SH-SY5Y (cell line): ENCODE measurements around the gene ASTL.

Source experiments
- GATA2 ChIP-seq: IDR thresholded peaks from 2 replicates; pipeline ENCODE4 v1.6.1; 2011; ENCODE audit warnings: mild to moderate bottlenecking, low read depth, low read length
- GATA3 ChIP-seq: IDR thresholded peaks from 2 replicates; pipeline ENCODE4 v1.6.1; 2011; ENCODE audit warnings: low read depth, mild to moderate bottlenecking, low read length, moderate library complexity

The ASTL gene

DNA sequence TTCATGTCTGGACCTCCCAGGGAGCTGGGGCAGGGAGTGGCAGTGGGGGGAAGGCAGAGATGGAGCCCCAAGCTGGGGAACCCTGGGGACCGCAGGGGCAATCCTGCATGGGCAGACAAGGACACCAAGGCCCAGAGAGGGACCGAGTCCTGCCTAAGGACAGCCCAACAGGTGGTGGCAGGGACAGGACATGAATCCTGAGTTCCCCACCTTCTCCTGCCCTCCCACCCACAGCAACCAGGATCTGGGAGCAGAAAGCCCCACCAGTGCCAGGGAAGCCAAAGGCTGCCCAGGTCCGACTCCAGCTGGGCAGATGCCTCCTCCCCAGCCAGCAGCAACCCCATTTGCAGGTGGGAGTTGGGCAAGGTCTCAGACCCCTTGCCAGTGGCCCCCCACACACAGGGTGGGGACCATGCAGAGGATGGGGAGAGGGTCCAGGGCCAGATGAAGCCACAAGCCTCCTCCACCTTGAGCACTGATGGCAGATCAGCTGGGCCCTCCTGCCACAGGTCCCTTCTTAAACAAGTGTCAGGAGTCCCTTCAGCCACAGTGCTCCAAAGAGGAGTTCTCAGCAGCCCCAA lies 28.3 kb downstream of the ASTL start:
- TF ChIP-seq GATA2 = no peak
- no peak for TF ChIP-seq GATA3

DNA sequence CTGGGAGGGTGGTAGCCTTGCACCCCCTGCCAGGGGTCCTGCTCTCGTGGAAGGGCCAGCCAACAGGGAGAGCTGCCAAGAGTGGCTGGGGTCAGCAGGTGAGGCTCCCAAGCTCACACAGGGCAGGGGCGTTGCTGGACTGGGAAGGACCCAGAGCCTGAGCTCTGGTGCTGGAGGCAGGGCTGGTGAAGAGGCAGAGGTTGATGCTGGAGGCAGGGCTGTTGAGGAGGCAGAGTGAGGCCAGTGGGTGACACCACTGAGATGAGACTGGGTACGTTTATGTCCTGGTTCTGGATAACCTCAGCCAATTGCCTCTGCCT lies 29.0 kb downstream of the ASTL start:
- no peak for TF ChIP-seq GATA2
- no peak for TF ChIP-seq GATA3

- TF ChIP-seq GATA2 (no peak), GATA3 (no peak)
Measured at GRCh38 chr2:96108541-96109360, 29.6 kb downstream of the ASTL start.

DNA sequence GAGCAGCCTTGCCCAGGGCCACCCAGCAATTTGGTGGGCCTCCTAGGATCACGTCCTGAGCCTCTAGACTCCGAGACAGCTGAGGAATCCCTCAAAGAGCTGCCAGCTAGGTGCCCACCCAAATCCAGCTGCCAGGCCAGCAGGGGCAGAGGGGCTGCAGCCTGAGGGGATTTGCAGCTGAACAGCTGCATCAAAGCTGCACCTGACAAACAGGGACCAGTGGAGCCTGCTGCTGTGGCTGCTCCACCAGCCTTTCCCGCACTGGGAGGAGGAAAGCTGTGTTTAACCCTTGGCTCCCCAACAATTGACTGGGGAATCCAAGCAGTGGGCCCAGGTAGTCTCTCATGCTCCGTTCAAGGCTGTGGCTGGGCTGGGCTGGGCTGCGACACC lies 30.2 kb downstream of the ASTL start:
- TF ChIP-seq GATA2 (no peak), GATA3 (no peak)

- TF ChIP-seq GATA2 = no peak
- TF ChIP-seq GATA3 = no peak
Measured at GRCh38 chr2:96107708-96108065, 30.6 kb downstream of the ASTL start.

DNA sequence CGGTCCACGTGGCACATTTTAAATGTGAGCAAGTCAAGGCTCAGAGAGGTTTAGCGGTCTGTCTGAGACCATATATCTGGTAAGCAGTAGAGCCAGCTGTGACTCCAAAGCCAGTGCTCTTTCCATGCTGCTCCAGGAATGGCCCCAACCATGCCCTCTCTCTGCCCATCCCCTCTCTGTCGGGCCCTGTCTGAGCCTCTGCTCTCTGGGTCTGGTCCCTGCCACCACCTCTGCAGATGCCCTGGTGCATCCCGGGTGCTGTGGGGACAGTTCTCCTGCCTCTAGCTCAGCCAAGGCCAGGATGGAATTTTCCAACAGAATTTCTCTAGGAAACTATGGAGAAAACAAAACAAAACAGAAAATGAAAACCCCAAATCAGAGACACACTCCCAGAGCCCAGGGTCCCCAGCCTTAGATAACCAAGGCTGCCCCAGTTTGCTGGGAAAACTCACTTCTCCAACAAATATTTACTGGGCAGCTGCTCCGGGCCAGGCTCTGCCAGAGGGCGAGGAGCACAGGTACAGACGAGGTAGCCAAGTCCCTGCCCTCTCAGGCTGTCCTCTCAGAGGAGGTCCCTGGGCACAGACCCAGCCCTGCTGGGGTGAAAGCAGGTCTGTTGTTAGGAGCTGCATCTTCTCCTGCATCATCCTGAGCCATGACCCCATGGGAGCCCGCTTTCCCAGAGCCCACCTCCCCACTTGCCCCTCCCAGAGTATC lies 31.2 kb downstream of the ASTL start:
- TF ChIP-seq GATA2 = no peak
- no peak for TF ChIP-seq GATA3

- TF ChIP-seq GATA2 (no peak), GATA3 (no peak)
Measured at GRCh38 chr2:96105994-96106715, 32.1 kb downstream of the ASTL start.

DNA sequence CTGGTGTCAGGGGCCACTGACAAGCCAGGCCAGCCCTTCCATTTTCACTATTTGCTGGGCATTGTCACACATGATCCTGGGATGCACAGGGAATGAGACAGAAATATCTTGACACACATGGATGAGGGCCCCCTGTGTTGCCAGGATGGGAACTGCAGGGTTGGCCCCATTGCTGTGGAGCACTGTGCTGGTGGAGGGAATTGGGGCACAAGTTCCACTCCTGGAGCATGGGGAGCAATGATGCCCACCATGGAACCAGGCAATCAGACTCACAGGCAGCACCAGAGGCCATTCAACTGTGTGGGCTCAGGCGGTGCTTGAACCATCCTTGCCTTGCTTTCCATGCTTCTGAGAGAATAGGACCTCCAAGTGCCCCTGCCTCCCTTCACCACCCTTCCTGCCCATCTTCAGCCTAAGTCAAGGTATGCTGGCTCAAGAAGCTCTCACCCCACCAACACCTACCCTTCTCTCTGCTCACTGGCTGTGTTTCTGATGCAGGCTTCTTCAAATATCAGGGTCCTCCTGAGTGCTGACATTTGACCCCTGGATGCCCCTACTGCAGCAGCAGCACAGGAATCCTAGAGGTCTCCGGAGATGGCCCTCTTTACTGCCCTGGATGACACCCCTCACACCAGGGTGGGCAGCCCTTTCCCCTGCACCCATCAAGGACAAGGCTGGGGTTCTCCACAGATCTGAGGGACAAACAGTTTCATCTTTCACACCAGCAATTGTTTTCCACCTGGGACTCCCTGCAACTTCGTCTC lies 33.0 kb downstream of the ASTL start:
- TF ChIP-seq GATA2 = no peak
- no peak for TF ChIP-seq GATA3

- TF ChIP-seq GATA2 (no peak), GATA3 (no peak)
Measured at GRCh38 chr2:96104487-96104861, 33.8 kb downstream of the ASTL start.

- TF ChIP-seq GATA3 (no peak), GATA2 (no peak)
Measured at GRCh38 chr2:96103761-96104486, 34.4 kb downstream of the ASTL start.

DNA sequence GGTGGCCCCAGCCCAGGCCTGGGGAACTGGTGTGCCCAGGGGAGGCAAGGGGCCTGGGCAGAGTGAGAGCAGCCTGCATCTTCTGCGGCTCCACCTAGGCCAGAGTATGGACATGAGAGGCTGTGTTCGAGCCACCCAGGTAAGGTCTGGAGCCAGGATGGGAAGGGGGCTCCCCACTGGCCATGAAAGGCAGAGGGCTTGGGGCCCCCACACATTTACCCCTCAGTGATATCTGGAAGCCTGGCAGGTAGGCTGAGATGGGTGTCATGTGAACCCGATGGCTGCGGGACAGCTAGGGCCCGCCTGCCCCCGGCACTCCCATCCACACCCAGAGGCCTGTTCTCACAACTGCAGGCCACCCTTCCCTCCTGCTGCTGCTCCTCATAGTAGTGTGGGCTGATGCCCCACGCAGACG lies 35.1 kb downstream of the ASTL start:
- no peak for TF ChIP-seq GATA3

DNA sequence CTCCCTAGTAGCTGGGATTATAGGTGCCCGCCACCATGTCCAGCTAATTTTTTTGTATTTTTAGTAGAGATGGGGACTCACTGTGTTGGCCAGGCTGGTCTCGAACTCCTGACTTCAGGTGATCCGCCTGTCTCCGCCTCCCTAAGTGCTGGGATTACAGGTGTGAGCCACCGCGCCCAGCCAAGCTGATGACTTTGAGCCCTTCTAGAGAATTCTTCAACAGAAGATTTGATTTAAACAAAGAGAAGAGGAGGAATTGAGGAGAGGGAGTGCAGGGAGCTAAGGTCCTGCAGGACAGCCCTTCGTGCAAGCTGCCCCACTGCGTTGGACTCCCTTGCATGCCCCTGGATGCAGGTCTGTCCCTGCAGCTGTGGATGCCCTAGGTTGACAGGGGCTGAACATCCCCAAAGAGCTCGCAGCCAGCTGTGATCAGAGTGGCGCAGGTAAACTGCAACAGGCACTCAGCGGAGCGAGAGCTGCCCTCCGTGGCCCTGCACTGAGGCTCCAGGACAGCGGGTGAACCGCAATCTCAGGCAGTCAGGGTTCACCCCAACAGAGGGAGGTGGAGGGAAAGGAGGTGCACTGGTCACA lies 35.6 kb downstream of the ASTL start:
- TF ChIP-seq GATA3 = no peak
- TF ChIP-seq GATA2 = no peak

DNA sequence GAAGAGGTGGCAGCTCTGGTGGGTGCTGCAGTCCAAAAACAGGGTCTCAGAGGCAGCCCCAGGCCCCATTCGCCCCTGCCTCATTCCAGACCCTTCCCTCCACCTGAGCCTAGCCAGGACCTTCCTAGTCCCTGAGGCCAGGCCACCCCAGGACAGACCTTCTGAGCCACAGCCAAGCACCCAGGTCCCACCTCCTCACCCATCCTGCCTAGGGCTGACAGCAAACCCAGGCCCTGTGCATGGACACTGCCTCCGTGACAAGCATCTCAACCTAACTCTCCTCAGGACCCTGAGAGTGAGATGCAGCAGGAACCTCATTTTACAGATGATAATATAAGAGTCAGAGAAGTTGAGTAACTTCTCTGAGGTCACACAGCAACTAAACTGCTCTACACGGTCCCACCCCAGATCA lies 37.4 kb downstream of the ASTL start:
- no peak for TF ChIP-seq GATA3
- no peak for TF ChIP-seq GATA2
